GM18508 (cell line): Measurements from ENCODE around the gene MCC.
"Not testable (repeated sequence)": the region's sequence is repeated elsewhere in the genome, so short reads cannot be mapped to it uniquely, and the experiment has no call there.

Experiments
- ATAC-seq: cut with Tn5 transposase; IDR thresholded peaks from one replicate; pipeline ENCODE4 v1.9.1; 2021; ENCODE audit warnings: moderate number of reproducible peaks; ENCODE audit not compliant: insufficient read depth, unreplicated experiment

Gene MCC

GRCh38 chr5:113433862-113434612 is 54.2 kb downstream of the MCC start:
- ATAC-seq = no peak

DNA sequence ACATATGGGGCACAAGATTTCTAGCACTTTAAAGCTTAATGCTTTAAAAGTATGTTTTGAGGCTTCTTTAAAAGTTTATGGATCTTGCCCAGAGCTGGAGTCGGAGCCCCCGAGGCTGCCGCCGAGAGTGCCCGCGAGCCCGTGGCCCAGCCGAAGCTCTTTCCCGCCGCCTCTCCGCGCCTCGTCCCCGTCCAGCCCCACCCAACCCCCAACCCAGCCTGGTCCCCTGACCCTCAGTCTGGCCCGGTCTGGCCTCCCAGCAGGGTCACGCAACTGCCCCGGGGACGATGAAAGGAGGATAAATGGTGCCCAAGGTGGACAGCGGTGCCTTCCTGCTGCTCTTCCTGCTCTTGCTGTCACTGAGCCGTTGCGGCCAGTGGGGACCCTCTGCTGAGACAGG is 55.2 kb downstream of the MCC start:
- no peak for ATAC-seq

DNA sequence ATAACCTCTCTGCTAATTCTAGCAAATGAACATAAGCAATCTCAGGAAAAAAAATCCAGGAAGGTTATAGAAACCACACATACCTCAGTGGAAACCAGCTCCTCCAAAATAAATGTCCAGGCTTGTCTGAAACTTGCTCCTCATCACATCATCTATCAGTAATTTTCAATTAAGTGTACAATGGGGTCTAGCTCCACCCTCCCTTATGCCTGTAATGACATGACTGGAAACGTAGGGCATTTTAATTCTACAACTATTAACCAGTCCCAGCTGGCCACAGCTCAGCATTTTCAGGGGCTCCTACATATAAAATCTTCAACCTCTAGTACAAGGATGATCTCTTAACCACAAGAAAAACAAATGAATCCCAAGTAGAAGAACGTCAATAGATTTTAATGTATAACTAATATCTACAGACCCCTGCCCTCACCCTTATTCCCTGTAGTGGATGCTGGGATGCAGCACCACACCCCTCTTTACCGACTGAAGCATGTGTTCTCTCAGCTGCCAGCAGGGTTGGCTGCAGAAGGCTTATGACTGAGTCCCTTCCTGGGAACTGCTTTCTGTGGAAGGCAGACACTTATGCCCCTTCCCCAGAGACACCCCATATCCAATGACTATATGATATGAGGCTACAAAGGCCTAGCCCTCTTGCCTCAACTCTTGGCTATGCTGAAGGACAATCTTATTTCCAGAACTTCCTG is 60.2 kb downstream of the MCC start:
- no peak for ATAC-seq

DNA sequence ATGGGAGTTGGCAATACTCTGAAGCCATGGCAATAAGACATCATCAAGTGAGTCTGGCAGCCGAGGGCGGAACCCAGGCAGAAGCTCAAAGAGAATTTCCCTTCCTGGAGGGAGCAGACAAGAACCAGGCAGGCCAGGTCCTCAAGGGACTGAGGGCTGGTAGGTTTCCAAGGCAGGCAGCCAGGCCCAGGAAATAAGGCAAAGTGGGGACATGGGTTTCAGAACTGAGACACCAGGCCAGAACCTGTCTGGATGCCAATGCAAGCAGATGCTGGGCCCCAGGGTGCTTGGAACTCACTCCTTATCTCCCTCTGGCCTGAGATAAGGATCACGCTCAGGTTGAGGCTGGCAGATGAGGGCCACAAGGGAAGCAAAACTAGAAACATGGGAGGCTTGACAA is 62.3 kb downstream of the MCC start:
- no peak for ATAC-seq

DNA sequence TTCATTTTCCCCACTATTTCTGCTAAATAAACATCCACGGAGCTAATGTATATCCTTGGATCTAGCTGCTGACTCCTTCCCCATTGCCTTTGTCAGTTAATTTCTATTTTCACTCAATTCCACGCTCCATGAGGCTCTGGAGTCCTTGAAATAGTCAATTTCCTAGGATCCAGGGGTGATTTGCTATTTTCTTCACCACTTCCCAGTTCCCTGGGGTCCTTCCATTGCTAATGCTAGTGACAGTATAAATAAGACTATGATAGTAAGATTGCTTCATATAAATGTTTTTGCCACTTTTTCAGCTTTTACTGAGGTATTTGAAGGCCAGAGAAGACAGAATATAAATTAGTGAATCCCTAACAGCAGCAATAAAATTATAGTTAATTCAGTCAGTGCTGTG is 66.6 kb downstream of the MCC start:
- ATAC-seq = no peak

GRCh38 chr5:113405530-113405929 is 82.7 kb downstream of the MCC start:
- no peak for ATAC-seq

- no peak for ATAC-seq
These were observed 84.0 kb downstream of the MCC start for GRCh38 chr5:113404269-113404668.

DNA sequence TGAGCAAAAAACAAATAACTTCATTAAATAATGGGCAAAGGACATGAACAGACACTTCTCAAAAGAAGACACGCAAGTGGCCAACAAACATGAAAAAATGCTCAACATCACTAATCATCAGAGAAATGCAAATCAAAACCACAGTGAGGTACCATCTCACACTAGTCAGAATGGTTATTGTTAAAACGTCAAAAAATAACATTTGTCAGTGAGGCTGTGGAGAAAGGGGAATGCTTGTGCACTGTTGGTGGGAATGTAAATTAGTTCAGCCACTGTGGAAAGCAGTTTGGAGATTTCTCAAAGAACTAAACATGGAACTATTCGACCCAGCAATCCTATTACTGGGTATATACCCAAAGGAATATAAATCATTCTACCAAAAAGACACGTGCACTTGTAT is 90.3 kb downstream of the MCC start:
- not testable (repeated sequence) for ATAC-seq

DNA sequence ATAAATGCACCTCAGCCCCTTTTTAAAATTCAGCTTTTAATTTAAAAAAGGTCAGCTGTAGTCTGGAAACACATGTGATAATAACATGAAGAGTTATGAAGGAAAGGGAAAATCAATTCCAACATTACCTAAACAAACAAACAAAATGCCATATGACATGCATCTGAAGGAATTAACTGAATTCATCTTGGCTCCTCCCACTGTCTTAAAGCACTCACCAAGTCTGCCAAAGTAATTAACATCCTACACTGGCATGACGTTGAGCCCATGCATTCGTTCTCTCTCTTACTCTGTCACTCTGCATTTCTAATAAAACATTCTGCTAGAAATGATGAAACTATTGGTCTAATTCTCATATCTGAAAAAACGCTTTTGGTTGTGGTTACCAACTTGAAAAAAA is 91.2 kb downstream of the MCC start:
- no peak for ATAC-seq

- ATAC-seq = no peak
These were observed 93.6 kb downstream of the MCC start for GRCh38 chr5:113394658-113395057.

DNA sequence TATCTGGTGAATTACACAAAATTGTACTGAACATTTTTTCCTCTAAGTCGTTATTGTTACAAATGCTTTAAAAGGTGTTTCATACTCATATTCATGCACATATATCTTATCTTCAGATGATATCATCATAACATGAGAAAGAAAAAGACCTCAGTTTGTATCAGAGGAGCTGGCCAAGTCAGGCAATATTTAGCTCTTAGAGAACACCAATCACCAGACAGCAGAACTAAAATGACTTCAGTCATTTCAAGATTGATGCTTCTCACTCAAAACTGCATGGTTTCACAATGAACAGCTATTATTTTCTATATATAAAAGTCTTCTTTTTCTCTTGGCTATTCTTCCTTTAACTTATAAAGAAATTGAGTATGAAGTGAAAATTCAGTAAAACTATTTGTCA is 98.0 kb downstream of the MCC start:
- ATAC-seq = no peak

GRCh38 chr5:113389116-113389515 is 99.1 kb downstream of the MCC start:
- no peak for ATAC-seq

DNA sequence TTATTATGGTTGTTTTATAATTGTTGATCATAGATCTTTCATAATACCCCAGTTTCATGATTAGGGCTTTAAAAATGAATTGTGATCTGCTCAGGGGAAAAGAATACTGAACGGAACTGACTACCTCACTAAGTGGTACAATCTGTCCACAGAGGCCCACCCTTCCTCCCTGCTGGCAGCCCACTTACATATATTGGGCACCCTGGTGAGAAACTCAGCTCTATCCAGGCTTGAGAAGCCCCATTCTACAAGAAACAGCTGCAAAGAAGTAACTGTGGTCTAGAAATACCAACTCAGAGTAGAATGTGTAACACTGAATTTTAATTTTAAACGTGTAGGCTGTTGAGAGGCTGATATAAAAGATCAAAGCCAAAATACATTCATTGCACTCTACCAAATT is 100.4 kb downstream of the MCC start:
- ATAC-seq = no peak

- ATAC-seq = no peak
These were observed 103.4 kb downstream of the MCC start for GRCh38 chr5:113384782-113385285.

GRCh38 chr5:113382731-113383130 is 105.5 kb downstream of the MCC start:
- no peak for ATAC-seq

DNA sequence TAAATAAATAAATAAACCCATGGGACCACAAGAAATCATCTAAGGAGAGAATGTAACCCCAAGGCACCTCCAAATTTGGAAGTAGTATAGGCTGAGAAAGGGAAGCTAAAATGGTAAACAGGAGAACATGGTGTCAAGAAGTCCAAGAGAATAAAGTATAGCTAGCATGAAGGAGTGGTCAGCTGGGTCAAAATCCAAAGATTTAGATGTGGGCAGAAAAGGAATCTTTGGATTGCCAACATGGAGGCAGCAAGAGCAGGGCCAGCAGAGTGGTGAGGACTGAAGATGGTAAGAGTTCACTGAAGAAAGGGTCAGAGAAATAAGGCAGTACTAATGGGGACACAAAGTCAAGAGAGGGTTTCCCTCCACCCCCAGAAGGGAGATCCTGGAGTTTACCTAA is 106.5 kb downstream of the MCC start:
- no peak for ATAC-seq

GRCh38 chr5:113380807-113381326 is 107.4 kb downstream of the MCC start:
- ATAC-seq = no peak

- no peak for ATAC-seq
These were observed 108.1 kb downstream of the MCC start for GRCh38 chr5:113379936-113380806.

- no peak for ATAC-seq
These were observed 109.2 kb downstream of the MCC start for GRCh38 chr5:113378959-113379541.

GRCh38 chr5:113378514-113378913 is 109.7 kb downstream of the MCC start:
- no peak for ATAC-seq
